ENCODE data around the gene NDST3.

DNA sequence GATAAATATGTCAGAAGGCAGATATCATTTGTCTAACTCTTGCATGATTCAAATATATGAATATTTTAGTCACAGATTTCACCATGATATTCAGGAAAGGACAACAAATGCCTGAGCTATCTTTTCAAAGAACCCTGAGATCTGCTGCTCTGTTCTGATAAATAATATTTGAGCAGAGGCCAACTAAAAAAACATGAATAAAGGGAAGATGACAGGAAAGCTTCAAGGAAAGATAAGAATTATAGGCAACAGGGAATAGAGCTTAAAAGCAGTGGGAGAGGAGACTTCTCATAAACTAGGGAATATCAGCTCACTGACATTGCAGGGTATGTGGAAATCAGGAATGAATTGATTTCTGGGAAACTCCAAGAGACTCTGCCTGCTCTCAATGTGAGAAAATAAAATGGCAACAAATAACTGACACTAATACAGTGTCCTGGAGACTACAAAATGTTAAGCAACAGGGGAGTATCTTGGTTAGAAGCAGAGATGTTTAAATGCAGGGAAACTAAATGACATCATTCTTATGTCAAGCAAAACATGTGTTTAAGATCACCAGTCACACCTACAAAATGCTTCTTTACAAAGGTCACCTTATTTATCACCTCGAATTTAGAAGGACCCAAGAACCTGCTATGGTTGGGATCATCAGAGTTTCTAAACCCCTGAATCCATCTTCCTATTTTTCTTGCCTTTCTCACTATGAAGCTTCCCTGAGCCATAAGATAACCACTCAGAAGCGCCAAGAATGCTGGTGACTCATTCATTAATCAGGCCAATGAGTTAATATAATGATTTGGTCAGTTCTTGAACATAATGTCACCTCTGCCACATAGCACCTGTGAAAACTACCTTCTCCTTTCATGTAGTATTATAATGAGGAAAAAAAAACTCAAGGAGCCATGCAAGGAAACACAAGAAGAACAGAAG lies 78.1 kb downstream of the NDST3 start:
- TF ChIP-seq POLR2A (IDR thresholded peaks at IDR 0.05; ENCODE audit: low read length) (no peak), GATA1 (IDR thresholded peaks at IDR 0.05; ENCODE audit: low read depth, low read length) (no peak)
